Hematopoietic multipotent progenitor cell (in vitro differentiated cells): ENCODE measurements around the gene RPE65. TPM values are rescaled to one million over a fixed set of nuclear protein-coding genes. Genes with fewer than 3 reads are reported as not detected.
"Not testable (repeated sequence)": the region's sequence is repeated elsewhere in the genome, so short reads cannot be mapped to it uniquely, and the experiment has no call there.

ENCODE experiments used
- DNase-seq, 3 donors: peaks; one replicate each; pipeline ENCODE4 v3.0.0-alpha.2; 2011 to 2015; ENCODE audit warnings: low read depth in 2 of 3, low spot score in 2 of 3
- total RNA-seq: library from RNA; depleted of rRNA; stranded (reverse); fragments of >200 nt; gene quantifications from one replicate; pipeline ENCODE4 v1.2.3, GENCODE V29; 2012

Gene RPE65
- not detected for total RNA-seq

DNA sequence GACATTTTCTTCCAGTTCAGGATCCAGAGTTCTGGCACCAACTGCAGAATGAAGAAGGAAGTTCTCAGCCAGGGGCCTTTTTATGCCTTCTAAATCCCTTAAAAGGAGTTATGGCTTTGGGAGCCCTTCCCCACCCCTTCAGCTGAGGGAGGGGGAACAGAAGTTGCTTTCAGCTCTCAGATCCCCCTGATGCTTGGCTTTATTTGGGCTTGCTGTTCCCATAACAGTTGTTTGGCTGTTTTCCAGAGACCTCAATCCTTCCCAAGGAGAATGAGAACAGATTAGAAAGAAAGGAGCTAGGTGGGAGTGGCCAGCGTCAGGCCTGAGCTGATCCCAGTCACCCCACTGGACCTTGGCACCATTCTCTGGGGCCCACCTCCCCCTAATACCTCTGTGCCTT lies at the start of gene RPE65:
Gene RPE65 (minus strand): TSS at position 54 of the 400 bp plus-strand sequence. CDS start 49 bp downstream, at position 5.
- DNase-seq = no peak

DNA sequence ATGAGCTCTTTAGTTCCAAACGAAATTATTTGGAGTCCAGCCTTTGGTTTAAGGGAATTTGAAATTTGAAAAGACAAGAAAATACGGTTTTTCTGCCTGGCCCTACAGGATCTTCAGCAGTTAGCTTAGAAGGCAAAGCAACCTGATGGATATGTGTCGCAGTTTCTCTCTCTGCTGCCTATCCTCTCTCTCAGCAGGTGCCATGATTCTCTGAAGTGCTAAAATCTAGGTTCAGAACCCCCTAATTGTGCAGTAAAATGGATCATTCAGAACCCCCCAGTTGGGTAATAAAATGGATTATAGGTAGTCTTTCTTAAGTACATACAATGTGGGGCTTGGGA lies 47.6 kb upstream of the RPE65 start:
- DNase-seq = no peak

DNA sequence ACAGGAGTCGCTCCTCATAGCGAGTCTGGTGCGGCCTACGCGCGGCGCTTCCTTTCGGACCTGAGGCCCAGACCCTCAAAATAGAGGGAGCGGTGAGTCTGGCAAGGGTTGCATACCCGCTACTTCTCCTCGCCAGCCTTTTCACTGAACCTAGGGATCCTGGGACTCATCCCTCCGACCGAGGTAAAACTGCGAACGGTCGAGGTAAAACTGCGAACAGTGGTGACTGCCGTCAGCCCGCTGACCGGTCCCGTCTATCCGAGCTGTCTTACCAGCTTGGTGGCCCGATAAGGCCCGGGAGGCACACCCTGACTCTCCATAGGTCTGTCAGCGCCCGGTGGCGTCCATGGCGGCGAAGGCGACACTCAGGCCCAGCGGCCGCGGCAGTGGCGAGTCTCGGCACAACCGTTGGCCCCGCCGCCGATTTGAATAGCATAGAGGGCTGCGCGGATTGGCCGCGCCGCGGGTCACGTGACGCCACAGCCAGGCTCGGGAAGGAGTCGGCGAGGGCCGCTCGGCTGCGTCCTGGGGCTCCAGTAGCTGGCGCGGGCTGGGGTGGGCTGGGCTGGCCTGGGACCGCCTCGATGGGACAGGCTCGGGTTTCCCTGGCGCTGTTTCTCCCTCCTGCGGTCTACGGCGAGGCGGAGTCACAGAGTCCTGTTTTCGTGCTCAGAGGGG lies 47.1 kb upstream of the RPE65 start, which contains the start of gene DEPDC1:
Gene DEPDC1 (minus strand): TSS at position 403 of the 678 bp plus-strand sequence. CDS start 83 bp downstream, at position 320.
- peak; percentile 13 to 93 (median 93) for DNase-seq

DNA sequence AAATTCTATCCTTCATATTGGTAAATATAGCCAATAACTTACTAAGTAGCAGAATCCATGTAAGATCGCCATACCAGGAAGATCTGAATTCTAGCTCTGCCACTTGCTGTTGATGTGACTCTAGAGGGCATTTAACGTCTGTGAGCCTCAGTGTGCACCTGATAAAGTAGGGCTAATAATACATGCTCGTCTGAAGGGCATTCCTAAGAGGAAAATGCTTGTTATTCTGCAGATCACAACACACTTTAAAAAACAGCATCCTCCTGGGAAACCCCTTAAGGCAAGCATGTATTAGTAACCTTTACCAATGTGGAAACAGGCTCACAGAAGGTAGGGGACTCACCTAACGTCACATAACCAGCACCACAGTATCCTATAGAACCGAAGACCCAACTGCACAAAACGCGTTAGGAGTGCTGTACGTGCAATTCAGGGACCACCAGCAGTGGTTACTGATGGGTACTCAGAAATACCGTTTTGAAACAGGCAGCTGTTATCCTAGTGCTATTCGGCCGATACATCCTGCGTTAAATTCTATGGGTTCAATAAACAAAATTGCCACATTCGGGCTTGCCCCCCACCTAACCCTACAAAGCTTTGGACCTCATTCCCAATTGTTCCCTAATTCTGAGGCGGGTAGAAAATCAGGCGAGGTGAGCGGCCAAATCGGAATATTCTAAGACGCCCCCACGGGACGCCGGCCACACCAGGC lies 46.4 kb upstream of the RPE65 start:
- peak in 1 of 3 donors; percentile 45 for DNase-seq

DNA sequence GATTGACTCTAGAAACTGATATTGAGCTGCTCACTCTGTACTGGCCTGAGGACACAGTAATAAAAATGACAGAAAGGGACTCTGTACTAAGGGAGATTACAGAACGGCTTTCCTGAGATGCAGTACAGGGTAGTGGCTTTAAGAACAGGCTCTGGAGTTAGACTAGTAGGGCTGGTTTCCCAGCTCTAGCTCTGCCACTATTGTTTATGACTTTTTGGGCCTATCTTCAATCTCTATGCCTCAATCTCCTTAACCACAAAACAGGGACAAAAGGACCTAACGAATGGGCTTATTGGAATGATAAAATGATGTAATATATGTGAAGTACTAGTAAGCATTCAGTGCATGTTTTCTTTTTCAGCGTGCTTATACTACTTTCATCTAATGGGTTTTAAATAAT lies 45.8 kb upstream of the RPE65 start:
- DNase-seq = no peak

DNA sequence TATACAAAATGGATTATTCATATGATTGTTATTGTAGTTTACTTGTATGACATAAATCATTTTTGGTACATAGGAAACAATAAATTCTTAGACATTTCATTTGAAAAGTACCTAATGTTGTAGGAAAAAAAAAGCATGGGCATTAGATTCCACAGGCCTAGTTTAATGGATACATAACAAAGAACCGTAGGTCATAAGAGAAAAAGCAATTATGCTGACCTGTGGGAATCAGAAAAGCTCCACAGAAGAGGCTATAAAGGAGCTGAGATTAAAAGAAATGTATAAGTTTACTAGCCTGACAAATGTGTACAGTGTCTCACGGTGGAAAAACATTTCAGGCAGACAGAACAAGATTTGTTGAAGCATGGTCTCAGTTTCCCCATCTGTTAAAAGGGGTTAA lies 43.4 kb upstream of the RPE65 start:
- no peak for DNase-seq

DNA sequence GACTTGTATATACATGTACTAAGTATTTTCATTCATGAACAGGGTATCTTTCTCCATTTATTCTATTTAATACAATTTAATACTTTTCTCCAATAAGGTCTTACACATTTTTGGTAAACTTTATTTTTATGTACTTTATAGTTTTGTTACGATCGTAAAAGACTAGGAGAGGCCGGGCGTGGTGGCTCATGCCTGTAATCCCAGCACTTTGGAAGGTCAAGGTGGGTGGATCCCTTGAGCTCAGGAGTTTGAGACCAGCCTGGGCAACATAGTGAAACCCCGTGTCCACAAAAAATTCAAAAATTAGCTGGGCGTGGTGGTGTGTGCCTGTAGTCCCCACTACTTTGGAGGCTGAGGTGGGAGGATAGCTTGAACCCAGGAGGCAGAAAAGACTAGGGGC lies 42.5 kb upstream of the RPE65 start:
- not testable (repeated sequence) for DNase-seq

DNA sequence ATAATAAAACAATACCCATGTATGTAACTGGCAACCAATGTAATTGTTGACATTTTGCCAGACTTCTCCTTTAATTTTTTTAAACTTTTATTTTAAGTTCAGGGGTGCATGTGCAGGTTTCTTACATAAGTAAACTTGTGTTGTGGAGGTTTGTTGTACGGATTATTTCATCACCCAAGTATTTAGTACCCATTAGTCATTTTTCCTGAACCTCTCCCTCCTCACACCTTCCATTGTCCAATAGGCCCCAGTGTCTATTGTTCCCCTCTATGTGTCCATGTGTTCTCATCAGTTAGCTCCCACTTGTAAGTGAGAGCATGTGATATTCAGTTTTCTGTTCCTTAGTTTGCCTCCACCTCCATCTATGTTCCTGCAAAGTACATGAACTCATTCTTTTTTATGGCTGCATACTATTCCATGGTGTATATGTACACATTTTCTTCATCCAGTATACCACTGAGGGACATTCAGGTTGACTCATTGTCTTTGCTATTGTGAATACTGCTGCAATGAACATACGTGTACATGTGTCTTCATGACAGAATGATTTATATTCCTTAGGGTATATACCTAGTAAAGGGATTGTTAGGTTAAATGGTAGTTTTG lies 40.4 kb upstream of the RPE65 start:
- no peak for DNase-seq

DNA sequence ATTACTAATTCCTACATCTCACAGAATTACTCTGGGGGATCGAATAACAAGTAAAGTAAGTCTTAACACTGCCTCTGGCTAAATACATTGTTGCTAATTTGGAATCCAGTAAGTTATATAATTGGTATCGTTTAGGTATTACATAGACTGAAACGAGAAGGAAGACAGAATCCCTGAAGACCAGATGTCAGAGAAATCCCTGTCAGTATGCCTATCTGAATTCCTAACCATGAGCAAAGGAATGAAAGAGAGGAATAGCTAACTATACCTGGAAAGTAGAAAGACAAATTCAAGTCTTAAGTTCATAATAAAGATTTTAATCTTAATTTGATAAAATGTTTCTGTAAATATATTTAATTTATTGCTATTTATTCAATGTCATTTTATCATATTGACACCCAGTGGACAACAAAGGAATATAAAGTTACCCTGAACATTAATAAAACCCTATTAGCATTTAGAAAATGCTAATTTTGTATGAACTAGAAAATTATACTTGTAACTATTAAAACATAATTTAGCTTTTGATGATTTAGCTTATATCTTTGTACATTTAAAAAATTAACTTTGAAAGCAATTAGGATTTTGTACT lies 35.8 kb upstream of the RPE65 start:
- no peak for DNase-seq

DNA sequence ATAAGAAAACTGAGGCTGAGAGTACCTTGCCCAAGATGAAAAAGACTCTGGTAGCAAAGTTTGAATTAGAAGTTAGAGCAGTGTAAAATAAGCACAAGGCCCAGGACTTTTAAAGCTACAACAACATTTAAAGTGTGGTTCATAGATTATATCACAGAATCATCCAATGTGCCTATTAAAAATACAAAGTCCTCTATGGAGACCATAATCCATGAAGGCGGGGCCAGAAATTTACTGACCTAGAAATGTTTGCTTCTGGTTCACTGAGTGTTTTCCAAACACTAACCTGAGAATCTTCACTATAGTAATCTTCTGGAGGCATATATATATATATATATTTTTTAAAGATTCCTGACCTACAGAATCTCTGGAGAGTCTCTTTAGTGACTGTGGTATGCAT lies 34.9 kb upstream of the RPE65 start:
- no peak for DNase-seq

DNA sequence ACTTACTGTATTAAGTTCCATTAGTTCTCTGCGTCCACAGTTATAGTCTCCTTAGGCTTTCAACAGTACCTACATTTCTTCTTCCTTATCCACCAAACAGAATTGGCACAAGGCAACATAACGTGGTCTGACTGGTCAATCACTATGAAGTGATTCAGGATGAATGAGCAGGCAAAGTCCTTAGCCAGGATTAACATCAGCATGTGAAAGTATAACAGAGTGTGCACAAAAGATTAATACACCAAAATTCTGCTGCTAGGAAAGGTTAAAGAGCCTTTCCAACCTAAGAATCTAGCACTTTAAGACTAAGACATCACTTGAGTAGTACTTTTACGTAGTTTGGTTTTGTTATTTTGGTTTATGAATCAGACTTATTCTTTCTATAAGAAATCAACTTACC lies 31.3 kb upstream of the RPE65 start:
- DNase-seq = no peak

DNA sequence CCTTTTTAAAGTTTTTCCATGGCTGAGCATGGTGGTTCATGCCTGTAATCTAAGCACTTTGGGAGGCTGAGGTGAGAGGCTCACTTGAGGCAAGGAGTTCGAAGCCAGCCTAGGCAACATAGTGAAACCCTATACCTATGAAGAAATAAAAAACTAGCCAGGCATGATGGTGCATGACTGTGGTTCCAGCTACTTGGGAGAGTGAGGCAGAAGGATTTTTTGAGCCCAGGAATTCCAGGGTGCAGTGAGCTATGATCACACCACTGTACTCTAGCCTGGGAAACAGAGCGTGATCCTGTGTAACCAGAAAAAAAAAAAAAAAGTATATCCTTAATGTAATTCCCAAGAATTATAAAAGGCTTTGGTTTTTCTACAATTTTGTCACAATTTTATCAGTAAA lies 29.7 kb upstream of the RPE65 start:
- no peak for DNase-seq

DNA sequence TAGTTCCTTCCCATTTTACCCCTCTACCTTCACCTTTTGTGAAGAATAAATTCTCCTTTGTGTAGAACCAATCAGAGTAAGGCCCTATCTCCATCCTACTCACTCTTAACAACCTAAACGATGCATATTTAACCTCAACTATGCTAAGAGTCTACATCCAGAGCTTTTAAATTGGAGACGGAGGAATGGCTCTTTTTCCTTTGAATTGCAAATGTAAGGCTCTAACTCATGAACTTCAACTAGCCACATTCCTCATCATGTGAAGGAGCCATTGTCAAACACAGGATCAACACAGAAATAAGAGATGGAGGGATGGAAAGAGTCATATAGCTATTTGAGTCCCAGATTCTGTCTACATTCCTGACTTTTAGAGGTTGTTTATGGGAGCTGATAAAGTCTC lies 28.9 kb upstream of the RPE65 start:
- DNase-seq = no peak

DNA sequence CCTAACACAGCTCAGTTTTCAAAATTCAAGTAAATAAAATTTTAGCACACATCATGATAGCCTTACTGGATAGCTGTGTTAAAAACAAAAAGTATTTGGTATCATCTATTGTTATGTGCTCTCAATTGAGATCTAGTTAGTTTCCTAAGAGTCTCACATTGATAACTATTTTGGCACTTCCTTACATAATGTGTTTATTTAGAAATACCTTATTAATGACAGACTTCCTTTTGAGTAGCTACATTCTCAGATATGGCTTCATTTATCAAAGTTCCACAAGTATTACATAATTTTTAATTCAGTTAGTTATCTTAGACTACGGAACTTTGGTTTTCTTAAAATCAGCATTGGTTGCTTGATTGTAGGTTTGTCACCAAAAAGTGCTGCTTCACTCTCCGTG lies 26.9 kb upstream of the RPE65 start:
- DNase-seq = not testable (repeated sequence)

DNA sequence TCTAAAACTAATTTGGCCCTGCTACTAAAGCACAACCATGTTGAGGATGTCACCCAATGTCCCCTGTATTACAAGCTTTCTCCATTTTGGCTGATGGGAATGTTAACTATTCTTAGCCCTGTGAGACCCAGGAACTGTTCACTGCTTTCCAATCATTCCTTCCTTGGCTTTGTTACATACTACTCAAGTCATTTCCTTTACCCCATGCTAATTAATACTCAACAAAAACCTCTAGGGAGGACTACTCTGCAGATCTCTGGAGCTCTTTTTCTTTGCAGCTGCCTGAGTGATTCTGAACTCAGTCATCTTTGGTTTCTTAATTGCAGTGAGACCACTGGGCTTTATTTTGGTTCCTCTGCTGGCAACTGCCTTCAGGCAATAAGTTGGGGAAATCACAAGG lies 23.3 kb upstream of the RPE65 start:
- DNase-seq = no peak

DNA sequence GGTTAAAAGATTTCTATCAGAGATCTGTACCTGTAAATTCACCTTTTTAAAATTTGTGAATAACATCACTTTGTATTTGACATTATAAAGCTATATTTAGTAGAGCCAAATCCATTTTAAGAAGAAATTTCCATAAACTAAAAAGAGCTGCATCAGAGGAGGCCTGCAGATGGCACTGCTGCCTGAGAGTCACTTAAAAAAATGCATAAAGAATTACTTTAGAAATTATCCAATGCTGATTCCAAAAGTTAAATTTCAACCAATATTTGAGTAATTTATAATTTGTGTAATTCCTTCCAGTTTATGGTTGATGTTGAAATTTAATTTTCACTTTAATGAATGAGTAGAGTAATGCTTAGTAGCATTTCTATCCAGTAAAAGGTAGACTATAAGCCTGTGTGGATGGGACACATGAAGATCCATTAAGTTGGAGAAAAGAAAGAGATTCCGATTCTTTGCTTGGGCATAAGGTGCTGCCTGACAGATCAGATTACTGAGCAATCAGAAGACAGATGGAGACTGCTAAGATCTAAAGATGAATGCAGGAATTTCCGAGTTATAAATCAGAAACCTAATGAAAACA lies 20.7 kb upstream of the RPE65 start:
- DNase-seq = peak in 2 of 3 donors; percentile 7 to 45

DNA sequence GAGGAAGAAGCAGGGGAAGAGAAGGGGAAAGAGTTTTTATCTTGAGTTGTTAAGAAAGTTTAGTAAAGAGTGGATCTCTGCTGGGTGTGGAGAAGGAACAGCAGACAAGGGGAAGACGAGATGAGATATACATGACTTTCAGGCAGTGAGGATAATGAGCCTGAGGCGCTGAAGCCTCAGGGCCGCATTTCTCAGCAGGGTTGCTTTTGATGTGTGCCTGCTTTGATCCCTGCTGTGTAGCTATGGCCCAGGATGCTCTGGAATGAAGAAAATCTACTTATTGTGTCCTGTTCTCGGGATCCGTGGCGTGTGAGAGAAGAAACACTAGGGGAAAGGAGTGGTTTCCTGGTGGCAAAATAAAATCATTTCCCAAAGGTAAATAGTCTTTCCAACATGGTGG lies 15.1 kb upstream of the RPE65 start:
- DNase-seq = no peak

DNA sequence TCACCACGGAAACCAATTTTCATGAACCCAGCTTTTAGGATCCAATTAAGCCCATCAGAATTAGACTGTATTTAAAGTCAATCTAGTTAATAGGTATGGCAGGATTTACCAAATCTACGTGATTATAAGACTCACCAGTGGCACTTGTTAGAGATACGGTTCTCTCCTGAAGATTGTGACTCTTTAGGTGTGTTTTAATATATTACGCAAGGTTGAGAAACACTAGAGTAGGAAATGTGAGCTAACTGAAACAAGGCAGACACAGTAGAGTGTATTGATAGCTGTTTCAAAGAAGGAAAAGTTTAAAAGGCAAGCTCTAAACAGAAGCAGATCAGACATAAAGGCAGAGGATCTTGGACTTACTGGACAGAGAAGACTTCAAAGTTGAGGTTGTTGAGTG lies 11.2 kb upstream of the RPE65 start:
- no peak for DNase-seq

DNA sequence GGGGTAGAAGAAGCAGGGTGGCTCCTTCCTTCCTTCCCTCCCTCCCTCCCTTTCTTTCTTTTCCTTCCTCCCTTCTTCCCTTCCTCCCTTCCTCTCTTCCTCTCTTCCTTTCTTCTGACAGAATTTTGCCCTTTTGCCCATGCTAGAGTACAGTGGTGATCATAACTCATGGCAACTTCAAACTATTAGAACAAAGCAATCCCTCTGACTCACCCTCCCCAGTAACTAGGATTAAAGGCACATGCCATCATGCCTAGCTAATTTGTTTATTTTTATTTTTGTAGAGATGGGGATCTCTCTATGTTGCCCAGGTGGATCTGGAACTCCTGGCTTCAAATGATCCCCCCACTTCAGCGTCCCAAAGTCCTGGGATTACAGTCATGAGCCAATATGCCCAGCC lies 10.0 kb upstream of the RPE65 start:
- no peak for DNase-seq

DNA sequence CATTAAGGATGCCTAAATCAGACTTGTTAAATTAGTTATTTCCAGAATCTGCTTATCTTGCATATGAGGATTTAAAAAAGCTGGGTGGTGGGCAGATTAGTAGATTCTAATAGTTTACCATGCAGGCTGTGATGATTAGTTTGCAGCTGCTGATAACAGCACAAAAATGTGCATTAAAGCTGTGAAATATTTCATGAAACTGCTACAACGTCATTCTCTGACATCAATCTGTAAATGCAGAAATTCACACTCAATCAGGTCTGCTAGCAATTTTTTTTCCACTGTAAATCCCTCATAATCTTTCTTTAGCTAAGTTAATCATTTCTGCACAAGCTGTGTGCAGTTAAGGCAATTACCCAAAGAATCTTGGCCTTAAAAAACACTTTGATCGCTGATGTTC lies 9.3 kb upstream of the RPE65 start:
- no peak for DNase-seq

DNA sequence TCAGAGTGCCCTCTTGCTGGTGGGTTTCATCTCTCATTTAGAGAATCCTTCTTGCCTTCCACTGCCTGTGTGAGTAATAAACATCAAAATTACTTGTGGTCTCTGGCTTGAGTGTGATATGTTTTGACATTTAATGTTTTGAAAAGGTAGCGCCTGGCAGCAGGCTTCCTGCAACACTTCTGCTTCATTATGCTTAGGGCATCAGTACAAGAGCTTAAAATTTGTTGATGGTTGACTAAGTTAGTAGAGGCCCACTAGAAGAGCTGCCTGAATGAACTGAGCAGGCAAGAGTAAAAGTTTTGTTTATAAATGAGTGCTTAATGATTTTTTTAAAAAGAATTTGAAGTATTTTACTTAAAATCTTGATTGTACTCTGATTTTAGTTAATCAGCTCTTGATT lies 6.4 kb upstream of the RPE65 start:
- DNase-seq = no peak
